HCT116 (cell line): ENCODE measurements around the gene TFCP2L1. TPM values are rescaled to one million over a fixed set of nuclear protein-coding genes. Genes with fewer than 3 reads are reported as not detected.

Source experiments
- ATAC-seq: fragments of 200-7000 bp; cut with Tn5 transposase; 2 replicates; pipeline ENCODE4 v1.9.1; 2020; ENCODE audit warnings: mild to moderate bottlenecking, moderate library complexity
- BruUV-seq: library from RNA; stranded (reverse); fragments of 400-500 nt; replicated peaks from 2 replicates; lab custom pipeline; 2021; lab: Mats Ljungman, UMichigan
- CTCF ChIA-PET: fragments of 300-600 bp; sonication (Branson Sonifier 250); formaldehyde crosslinking; loops from one replicate; lab custom pipeline; 2021; ENCODE audit warnings: antibody characterized with exemption; lab: Charles Lee
- POLR2A ChIA-PET: fragments of 300-600, 350-600 bp; sonication (Branson Sonifier 250); formaldehyde crosslinking; loops from one replicate; lab custom pipeline; 2021; ENCODE audit warnings: antibody characterized with exemption; lab: Charles Lee
- RAD21 ChIA-PET, 2 experiments: fragments of 300-600 bp; sonication (Branson Sonifier 250); formaldehyde crosslinking; loops; one replicate each; lab custom pipeline; 2023; ENCODE audit warnings: low total read pairs in 2 of 2; ENCODE audit not compliant: uncharacterized antibody in 2 of 2, unreplicated experiment in 2 of 2, low non-redundant PET in 1 of 2; lab: Charles Lee
- DNase-seq: peaks from one replicate; pipeline ENCODE4 v3.0.0-alpha.2; 2010; ENCODE audit warnings: low read depth, low spot score
- H2AFZ ChIP-seq: fragments of 200-600 bp; shearing (Covaris generic), sonication (generic); 2 replicates; pipeline ENCODE4 v1.6.1; 2017; ENCODE audit warnings: low read depth, mixed run types, mixed read lengths, antibody characterized with exemption, low read length; ENCODE audit not compliant: poor library complexity, severe bottlenecking
- H3K27ac ChIP-seq: 2 replicates; pipeline ENCODE4 v1.5.1; 2012; ENCODE audit warnings: low read depth, low read length
- H3K27me3 ChIP-seq: fragments of 200-600 bp; sonication (generic); 2 replicates; pipeline ENCODE4 v1.6.1; 2016; ENCODE audit warnings: mixed run types, low read length, mixed read lengths; ENCODE audit not compliant: insufficient read depth
- H3K36me3 ChIP-seq, 2 experiments: fragments of 200-500 bp in 1 of 2; fragments of 200-600 bp in 1 of 2; sonication (Bioruptor generic) in 1 of 2; sonication (generic) in 1 of 2; 2 replicates each; pipeline versions ENCODE4 v1.5.1 to v1.6.1; 2014 to 2016; ENCODE audit warnings: low read length in 2 of 2, inconsistent platforms in 1 of 2, mixed read lengths in 1 of 2, mixed run types in 1 of 2; ENCODE audit not compliant: insufficient read depth in 2 of 2, control insufficient read depth in 1 of 2
- H3K4me1 ChIP-seq, 2 experiments: fragments of 200-600 bp in 1 of 2; sonication (generic) in 1 of 2; 2 replicates each; pipeline versions ENCODE4 v1.5.1 to v1.6.1; 2012 to 2017; ENCODE audit warnings: low read length in 2 of 2, inconsistent platforms in 1 of 2, mild to moderate bottlenecking in 1 of 2, mixed read lengths in 1 of 2, mixed run types in 1 of 2, moderate library complexity in 1 of 2; ENCODE audit not compliant: insufficient read depth in 2 of 2, control insufficient read depth in 1 of 2
- H3K4me2 ChIP-seq: fragments of 200-600 bp; sonication (generic); 2 replicates; pipeline ENCODE4 v1.6.1; 2017; ENCODE audit warnings: mixed run types, low read length, mixed read lengths
- H3K4me3 ChIP-seq, 2 experiments: fragments of 200-600 bp in 1 of 2; sonication (generic) in 1 of 2; replicated peaks in 1 of 2; 2 replicates each; pipeline ENCODE4 v1.5.1; 2011 to 2016; ENCODE audit warnings: low read length in 2 of 2, control low read depth in 1 of 2, low read depth in 1 of 2, mild to moderate bottlenecking in 1 of 2, mixed read lengths in 1 of 2, mixed run types in 1 of 2
- H3K79me2 ChIP-seq: fragments of 200-600 bp; sonication (generic); 2 replicates; pipeline ENCODE4 v1.6.1; 2017; ENCODE audit warnings: mild to moderate bottlenecking, mixed run types, low read length, moderate library complexity, mixed read lengths; ENCODE audit not compliant: insufficient read depth
- H3K9ac ChIP-seq: fragments of 200-600 bp; sonication (generic); 2 replicates; pipeline ENCODE4 v1.6.1; 2016; ENCODE audit warnings: low read length, mixed read lengths
- H3K9me2 ChIP-seq: fragments of 200-600 bp; sonication (generic), shearing (Covaris generic); 2 replicates; pipeline ENCODE4 v1.6.1; 2017; ENCODE audit warnings: mixed run types, mild to moderate bottlenecking, moderate library complexity; ENCODE audit not compliant: insufficient read depth
- H3K9me3 ChIP-seq, 2 experiments: fragments of 200-500 bp in 1 of 2; fragments of 200-600 bp in 1 of 2; sonication (Bioruptor generic) in 1 of 2; sonication (generic) in 1 of 2; 2 replicates each; pipeline ENCODE4 v1.6.1; 2014 to 2017; ENCODE audit warnings: low read length in 2 of 2, mixed read lengths in 2 of 2, inconsistent platforms in 1 of 2, low read depth in 1 of 2, mild to moderate bottlenecking in 1 of 2, mixed run types in 1 of 2, moderate library complexity in 1 of 2; ENCODE audit not compliant: control insufficient read depth in 1 of 2, insufficient read depth in 1 of 2
- H4K20me1 ChIP-seq: fragments of 200-600 bp; sonication (generic), shearing (Covaris generic); 2 replicates; pipeline ENCODE4 v1.6.1; 2017; ENCODE audit warnings: mixed run types, mild to moderate bottlenecking, moderate library complexity; ENCODE audit not compliant: insufficient read depth
- CBX3 ChIP-seq: IDR thresholded peaks from 2 replicates; pipeline ENCODE4 v1.6.1; 2012; ENCODE audit warnings: low read depth
- EGR1 ChIP-seq: IDR thresholded peaks from 2 replicates; pipeline ENCODE4 v1.6.1; 2012; ENCODE audit warnings: low read depth
- ELF1 ChIP-seq: IDR thresholded peaks from 2 replicates; pipeline ENCODE4 v1.6.1; 2012; ENCODE audit warnings: low read depth, borderline replicate concordance
- EZH2 ChIP-seq: fragments of 200-600 bp; sonication (generic); IDR thresholded peaks from 2 replicates; pipeline ENCODE4 v1.6.1; 2017; ENCODE audit warnings: antibody characterized with exemption, mixed run types
- FOSL1 ChIP-seq: IDR thresholded peaks from 2 replicates; pipeline ENCODE4 v1.6.1; 2012; ENCODE audit warnings: low read depth
- JUND ChIP-seq: IDR thresholded peaks from 2 replicates; pipeline ENCODE4 v1.6.1; 2012
- POLR2AphosphoS5 ChIP-seq: IDR thresholded peaks from 2 replicates; pipeline ENCODE4 v1.6.1; 2011; ENCODE audit warnings: mild to moderate bottlenecking, low read depth, low read length, moderate library complexity
- SIN3A ChIP-seq: IDR thresholded peaks from 2 replicates; pipeline ENCODE4 v1.6.1; 2012; ENCODE audit warnings: low read depth
- SRF ChIP-seq: IDR thresholded peaks from 2 replicates; pipeline ENCODE4 v1.6.1; 2012; ENCODE audit warnings: low read depth
- TCF7L2 ChIP-seq: IDR thresholded peaks from 2 replicates; pipeline ENCODE4 v1.7.0; 2011; ENCODE audit warnings: borderline replicate concordance, inconsistent platforms; ENCODE audit not compliant: insufficient read depth, insufficient read length; ENCODE audit errors: extremely low read depth
- ZFX ChIP-seq: fragments of 450-650 bp; IDR thresholded peaks from 2 replicates; pipeline ENCODE4 v1.6.1; 2017
- intact Hi-C: fragments of 100-400 bp; cut with micrococcal nuclease; formaldehyde crosslinking; loops from 2 replicates; pipeline ENCODE4 v1.10.0; 2022
- total RNA-seq: library from RNA; stranded (reverse); gene quantifications from one replicate; pipeline ENCODE4 v1.2.1, GENCODE V29; 2021; ENCODE audit not compliant: unreplicated experiment
- TF ChIP-seq, protein P1 (sequence below): IDR thresholded peaks from 2 replicates; pipeline ENCODE4 v1.6.1; 2011; ENCODE audit warnings: mild to moderate bottlenecking, low read length, moderate library complexity; ENCODE audit not compliant: insufficient replicate concordance; ENCODE audit errors: extremely low read depth
- TF ChIP-seq, protein P2 (sequence below), 3 experiments: fragments of 200-600 bp in 1 of 3; sonication (generic) in 1 of 3; IDR thresholded peaks in 2 of 3; conservative IDR thresholded peaks in 1 of 3; 2 replicates each; pipeline ENCODE4 v1.5.1; 2012 to 2017; ENCODE audit warnings: low read depth in 2 of 3, low read length in 2 of 3, antibody characterized with exemption in 1 of 3, borderline replicate concordance in 1 of 3, control low read depth in 1 of 3, mild to moderate bottlenecking in 1 of 3, mixed read lengths in 1 of 3, mixed run types in 1 of 3, moderate library complexity in 1 of 3; ENCODE audit not compliant: insufficient read depth in 1 of 3
- TF ChIP-seq, protein P3 (sequence below): IDR thresholded peaks from 2 replicates; pipeline ENCODE4 v1.6.1; 2012

Gene TFCP2L1
- total RNA-seq, 1 experiment from 2014 or later = 8.4 TPM

DNA sequence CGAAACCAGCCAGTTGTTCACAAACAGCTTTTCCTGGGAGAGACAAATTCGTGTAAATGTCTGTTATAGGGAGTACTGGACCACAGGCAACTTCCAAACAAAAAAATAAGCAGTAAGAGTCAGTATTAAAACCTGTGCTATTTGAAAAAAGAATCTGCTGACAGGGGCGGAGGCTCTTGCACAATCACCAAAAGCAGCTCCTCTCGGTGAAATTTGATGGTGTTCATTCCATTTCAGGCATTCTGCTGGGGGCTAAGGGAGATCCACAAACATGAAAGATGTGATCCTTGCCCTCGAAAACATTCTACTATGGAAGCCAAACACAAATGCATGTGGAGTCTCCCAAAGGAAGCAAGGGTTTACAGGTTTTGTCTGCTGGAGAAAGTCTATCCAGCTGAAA, 45.0 kb downstream of the TFCP2L1 start (continued):
- TF ChIP-seq EGR1 = no peak
- no peak for TF ChIP-seq JUND
- TF ChIP-seq POLR2AphosphoS5 = no peak
- no peak for TF ChIP-seq CBX3

- TF ChIP-seq SIN3A (no peak), JUND (no peak), EGR1 (no peak), CBX3 (no peak), ELF1 (no peak), SRF (no peak), EZH2 (no peak), ZFX (no peak), FOSL1 (no peak), TCF7L2 (no peak)
- TF ChIP-seq, protein P1, sequence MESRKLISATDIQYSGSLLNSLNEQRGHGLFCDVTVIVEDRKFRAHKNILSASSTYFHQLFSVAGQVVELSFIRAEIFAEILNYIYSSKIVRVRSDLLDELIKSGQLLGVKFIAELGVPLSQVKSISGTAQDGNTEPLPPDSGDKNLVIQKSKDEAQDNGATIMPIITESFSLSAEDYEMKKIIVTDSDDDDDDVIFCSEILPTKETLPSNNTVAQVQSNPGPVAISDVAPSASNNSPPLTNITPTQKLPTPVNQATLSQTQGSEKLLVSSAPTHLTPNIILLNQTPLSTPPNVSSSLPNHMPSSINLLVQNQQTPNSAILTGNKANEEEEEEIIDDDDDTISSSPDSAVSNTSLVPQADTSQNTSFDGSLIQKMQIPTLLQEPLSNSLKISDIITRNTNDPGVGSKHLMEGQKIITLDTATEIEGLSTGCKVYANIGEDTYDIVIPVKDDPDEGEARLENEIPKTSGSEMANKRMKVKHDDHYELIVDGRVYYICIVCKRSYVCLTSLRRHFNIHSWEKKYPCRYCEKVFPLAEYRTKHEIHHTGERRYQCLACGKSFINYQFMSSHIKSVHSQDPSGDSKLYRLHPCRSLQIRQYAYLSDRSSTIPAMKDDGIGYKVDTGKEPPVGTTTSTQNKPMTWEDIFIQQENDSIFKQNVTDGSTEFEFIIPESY = no peak
- TF ChIP-seq, protein P2, sequence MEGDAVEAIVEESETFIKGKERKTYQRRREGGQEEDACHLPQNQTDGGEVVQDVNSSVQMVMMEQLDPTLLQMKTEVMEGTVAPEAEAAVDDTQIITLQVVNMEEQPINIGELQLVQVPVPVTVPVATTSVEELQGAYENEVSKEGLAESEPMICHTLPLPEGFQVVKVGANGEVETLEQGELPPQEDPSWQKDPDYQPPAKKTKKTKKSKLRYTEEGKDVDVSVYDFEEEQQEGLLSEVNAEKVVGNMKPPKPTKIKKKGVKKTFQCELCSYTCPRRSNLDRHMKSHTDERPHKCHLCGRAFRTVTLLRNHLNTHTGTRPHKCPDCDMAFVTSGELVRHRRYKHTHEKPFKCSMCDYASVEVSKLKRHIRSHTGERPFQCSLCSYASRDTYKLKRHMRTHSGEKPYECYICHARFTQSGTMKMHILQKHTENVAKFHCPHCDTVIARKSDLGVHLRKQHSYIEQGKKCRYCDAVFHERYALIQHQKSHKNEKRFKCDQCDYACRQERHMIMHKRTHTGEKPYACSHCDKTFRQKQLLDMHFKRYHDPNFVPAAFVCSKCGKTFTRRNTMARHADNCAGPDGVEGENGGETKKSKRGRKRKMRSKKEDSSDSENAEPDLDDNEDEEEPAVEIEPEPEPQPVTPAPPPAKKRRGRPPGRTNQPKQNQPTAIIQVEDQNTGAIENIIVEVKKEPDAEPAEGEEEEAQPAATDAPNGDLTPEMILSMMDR (IDR thresholded peaks at IDR 0.05 in 2 of 3, conservative IDR thresholded peaks at IDR 0.05 in 1 of 3; ENCODE audit: borderline replicate concordance in 1 of 3, insufficient read depth in 1 of 3, low read depth in 2 of 3, low read length in 2 of 3) = no peak
- TF ChIP-seq, protein P3, sequence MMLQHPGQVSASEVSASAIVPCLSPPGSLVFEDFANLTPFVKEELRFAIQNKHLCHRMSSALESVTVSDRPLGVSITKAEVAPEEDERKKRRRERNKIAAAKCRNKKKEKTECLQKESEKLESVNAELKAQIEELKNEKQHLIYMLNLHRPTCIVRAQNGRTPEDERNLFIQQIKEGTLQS = no peak
- no peaks in the 10 kb centered on the region for H3K36me3 ChIP-seq
- ChIA-PET POLR2A (no interaction called here), CTCF (no interaction called here), RAD21 (no interaction called here)
- ATAC-seq (no peak), DNase-seq (no peak)
- H3K27me3 ChIP-seq = no peaks in the 10 kb centered on the region
- intact Hi-C loops = no loop called here
- H3K4me1 ChIP-seq = peaks cover 0 to 9% of the 10 kb centered on the region in 2 experiments; a peak in 2 of 4 replicates
- H3K9me2 ChIP-seq = no peaks in the 10 kb centered on the region
- no peak overlapping the region for H3K9ac ChIP-seq
- H3K9me3 ChIP-seq = no peaks in the 10 kb centered on the region
- H3K79me2 ChIP-seq = no peaks in the 10 kb centered on the region
- H3K4me2 ChIP-seq = no peak overlapping the region
- H3K27ac ChIP-seq = no peak overlapping the region
- H3K4me3 ChIP-seq = no peak overlapping the region
- BruUV-seq = no TSS peak
- no peaks in the 10 kb centered on the region for H4K20me1 ChIP-seq
- H2AFZ ChIP-seq = no peak overlapping the region
Measured at GRCh38 chr2:121239471-121239870, 45.5 kb downstream of the TFCP2L1 start.
